A673 (cell line): ENCODE measurements around the gene KCNK16. TPM values are rescaled to one million over a fixed set of nuclear protein-coding genes. Genes with fewer than 3 reads are reported as not detected.
A peak's percentile ranks its signal among the peaks of the same experiment; 100 is the strongest.

Source experiments
- BruUV-seq: library from RNA; stranded (reverse); fragments of 400-500 nt; replicated peaks from 2 replicates; lab custom pipeline; 2021; lab: Mats Ljungman, UMichigan
- CTCF ChIA-PET: fragments of 300-600 bp; sonication (Branson Sonifier 250); formaldehyde crosslinking; loops from one replicate; lab custom pipeline; 2022; ENCODE audit warnings: antibody characterized with exemption; lab: Charles Lee
- POLR2A ChIA-PET: fragments of 300-600 bp; sonication (Branson Sonifier 250); formaldehyde crosslinking; loops from one replicate; lab custom pipeline; 2022; ENCODE audit warnings: antibody characterized with exemption; ENCODE audit not compliant: low non-redundant PET; lab: Charles Lee
- DNase-seq: peaks from one replicate; pipeline ENCODE4 v3.0.0-alpha.2; 2015; ENCODE audit warnings: low spot score
- H3K27ac ChIP-seq: fragments of 200-600 bp; sonication (generic); 2 replicates; pipeline ENCODE4 v1.5.1; 2016; ENCODE audit warnings: mixed run types, low read depth, mild to moderate bottlenecking, mixed read lengths, antibody characterized with exemption, low read length; ENCODE audit not compliant: poor library complexity, severe bottlenecking
- H3K27me3 ChIP-seq: fragments of 200-600 bp; sonication (generic); replicated peaks from 2 replicates; pipeline ENCODE4 v1.6.1; 2017; ENCODE audit warnings: mixed run types, low read depth, mild to moderate bottlenecking, mixed read lengths, antibody characterized with exemption, low read length; ENCODE audit not compliant: insufficient read depth, poor library complexity
- H3K36me3 ChIP-seq: fragments of 200-600 bp; sonication (generic); 2 replicates; pipeline ENCODE4 v1.6.1; 2016; ENCODE audit warnings: mixed run types, mild to moderate bottlenecking, mixed read lengths, antibody characterized with exemption, low read length; ENCODE audit not compliant: insufficient read depth, poor library complexity, severe bottlenecking
- H3K4me1 ChIP-seq: fragments of 200-600 bp; sonication (generic); 2 replicates; pipeline ENCODE4 v1.6.1; 2017; ENCODE audit warnings: mixed run types, mild to moderate bottlenecking, mixed read lengths, antibody characterized with exemption, low read length; ENCODE audit not compliant: insufficient read depth, poor library complexity, severe bottlenecking
- H3K4me3 ChIP-seq: fragments of 200-600 bp; sonication (generic); 2 replicates; pipeline ENCODE4 v1.5.1; 2016; ENCODE audit warnings: low read depth, mixed run types, mild to moderate bottlenecking, mixed read lengths, low read length; ENCODE audit not compliant: poor library complexity, severe bottlenecking
- H3K9me3 ChIP-seq: fragments of 200-600 bp; sonication (generic); 2 replicates; pipeline ENCODE4 v1.6.1; 2016; ENCODE audit warnings: mixed run types, low read depth, mild to moderate bottlenecking, mixed read lengths, antibody characterized with exemption, low read length; ENCODE audit not compliant: poor library complexity, severe bottlenecking
- EZH2 ChIP-seq: fragments of 200-600 bp; sonication (generic); IDR thresholded peaks from 2 replicates; pipeline ENCODE4 v1.6.1; 2017; ENCODE audit warnings: borderline replicate concordance, low read depth, mild to moderate bottlenecking, mixed read lengths, antibody characterized with exemption, low read length; ENCODE audit not compliant: poor library complexity, severe bottlenecking
- intact Hi-C: fragments of 100-400 bp; cut with micrococcal nuclease; formaldehyde crosslinking; loops from one replicate; pipeline ENCODE4 v1.10.0; 2022; ENCODE audit not compliant: unreplicated experiment
- total RNA-seq: library from RNA; stranded (reverse); gene quantifications from 2 replicates; pipeline ENCODE4 v1.2.3, GENCODE V29; 2021
- TF ChIP-seq, protein P1 (sequence below): fragments of 300-800, 200-600 bp; sonication (generic); conservative IDR thresholded peaks from 2 replicates; pipeline ENCODE4 v1.5.1; 2017; ENCODE audit warnings: low read depth, mild to moderate bottlenecking, antibody characterized with exemption, low read length, moderate library complexity, mixed read lengths

KCNK16 gene
- total RNA-seq, 1 experiment from 2014 or later: not detected

DNA sequence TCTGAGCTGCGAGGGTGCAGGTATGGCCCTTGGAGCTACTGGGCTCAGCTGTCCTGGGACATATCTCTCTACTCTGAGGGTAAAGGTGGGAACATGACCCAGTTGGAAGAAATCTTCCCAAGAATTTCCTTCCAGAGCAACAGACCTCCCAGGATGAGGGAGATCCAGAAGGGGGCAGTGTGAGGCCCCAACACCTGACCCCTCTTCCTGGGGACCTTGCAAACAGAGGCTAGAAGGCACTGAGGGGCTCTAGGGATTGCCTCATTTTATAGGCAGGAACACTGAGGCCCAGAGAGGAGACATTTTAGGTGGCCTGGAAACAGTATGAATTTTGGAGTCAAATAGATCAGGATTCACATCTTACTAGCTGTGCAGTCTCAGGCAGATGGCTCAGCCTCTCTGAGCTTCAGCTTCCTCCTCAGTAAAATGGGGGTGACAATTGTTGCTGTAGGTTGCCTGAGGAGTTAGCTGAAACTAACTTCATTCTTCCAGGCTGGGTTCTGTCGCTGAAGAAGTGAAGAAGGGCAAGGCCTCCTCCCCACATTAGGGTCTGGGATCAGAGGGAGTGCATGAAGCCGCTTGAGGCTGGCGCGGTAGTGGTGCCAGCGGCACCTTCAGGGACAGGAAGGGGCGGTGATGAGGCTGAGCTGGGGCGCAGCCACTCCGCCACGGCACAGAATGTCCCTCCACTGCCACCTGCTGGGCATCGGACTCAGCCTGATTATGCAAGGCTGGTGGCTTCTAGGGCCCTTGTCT lies 19.7 kb downstream of the KCNK16 start:
- DNase-seq: peak; percentile 82
- Histone ChIP-seq H3K4me3 (no peak overlapping the region), H3K4me1 (no peaks in the 10 kb centered on the region), H3K27ac (no peak overlapping the region), H3K27me3 (peaks cover 23% of the 10 kb centered on the region), H3K9me3 (no peaks in the 10 kb centered on the region), H3K36me3 (no peaks in the 10 kb centered on the region)
- CTCF ChIA-PET: interaction anchor here (1.0 to 1.4 kb wide), 3 partner anchors 137 to 430 kb away, joined by 3 to 11 read pairs (median 11); no protein-coding TSS in a partner anchor
- POLR2A ChIA-PET: no interaction called here
- intact Hi-C loops: loop anchor here (1.0 to 2.0 kb wide), 3 partner anchors 137 to 430 kb away; no protein-coding TSS in a partner anchor
- no TSS peak for BruUV-seq
- TF ChIP-seq, protein P1, sequence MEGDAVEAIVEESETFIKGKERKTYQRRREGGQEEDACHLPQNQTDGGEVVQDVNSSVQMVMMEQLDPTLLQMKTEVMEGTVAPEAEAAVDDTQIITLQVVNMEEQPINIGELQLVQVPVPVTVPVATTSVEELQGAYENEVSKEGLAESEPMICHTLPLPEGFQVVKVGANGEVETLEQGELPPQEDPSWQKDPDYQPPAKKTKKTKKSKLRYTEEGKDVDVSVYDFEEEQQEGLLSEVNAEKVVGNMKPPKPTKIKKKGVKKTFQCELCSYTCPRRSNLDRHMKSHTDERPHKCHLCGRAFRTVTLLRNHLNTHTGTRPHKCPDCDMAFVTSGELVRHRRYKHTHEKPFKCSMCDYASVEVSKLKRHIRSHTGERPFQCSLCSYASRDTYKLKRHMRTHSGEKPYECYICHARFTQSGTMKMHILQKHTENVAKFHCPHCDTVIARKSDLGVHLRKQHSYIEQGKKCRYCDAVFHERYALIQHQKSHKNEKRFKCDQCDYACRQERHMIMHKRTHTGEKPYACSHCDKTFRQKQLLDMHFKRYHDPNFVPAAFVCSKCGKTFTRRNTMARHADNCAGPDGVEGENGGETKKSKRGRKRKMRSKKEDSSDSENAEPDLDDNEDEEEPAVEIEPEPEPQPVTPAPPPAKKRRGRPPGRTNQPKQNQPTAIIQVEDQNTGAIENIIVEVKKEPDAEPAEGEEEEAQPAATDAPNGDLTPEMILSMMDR: peak; percentile 80
- TF ChIP-seq EZH2: no peak

GRCh38 chr6:39302011-39302410 lies 20.5 kb downstream of the KCNK16 start:
- TF ChIP-seq, protein P1: no peak
- TF ChIP-seq EZH2: no peak
- CTCF ChIA-PET: no interaction called here
- intact Hi-C loops: loop anchor here (2.0 kb wide), 1 partner anchor 429 kb away; no protein-coding TSS in a partner anchor
- no peak overlapping the region for H3K27ac ChIP-seq
- POLR2A ChIA-PET: no interaction called here
- H3K4me3 ChIP-seq: no peak overlapping the region
- no peaks in the 10 kb centered on the region for H3K36me3 ChIP-seq
- no TSS peak for BruUV-seq
- peaks cover 24% of the 10 kb centered on the region for H3K27me3 ChIP-seq
- no peak for DNase-seq
- H3K9me3 ChIP-seq: no peaks in the 10 kb centered on the region
- no peaks in the 10 kb centered on the region for H3K4me1 ChIP-seq

DNA sequence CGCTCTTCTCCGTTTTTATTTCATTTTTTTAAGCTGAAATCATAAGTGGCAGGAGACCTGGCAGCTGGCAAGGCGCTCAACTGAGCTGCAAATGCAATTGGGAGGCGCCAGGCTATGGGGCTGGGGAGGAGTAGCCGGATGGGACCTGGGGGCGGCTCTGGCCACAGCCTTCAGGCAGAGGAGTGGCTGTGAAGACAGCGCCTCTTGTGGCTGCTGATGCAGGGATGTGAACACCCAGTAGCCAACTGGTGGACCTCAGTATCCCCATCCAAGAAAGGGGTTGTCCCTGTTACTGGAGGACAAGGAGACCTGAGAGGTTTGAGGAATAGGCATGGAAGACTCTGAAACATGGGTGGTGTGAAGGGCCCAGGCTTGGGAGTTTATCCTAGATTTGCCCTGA lies 20.9 kb downstream of the KCNK16 start:
- H3K9me3 ChIP-seq: no peaks in the 10 kb centered on the region
- BruUV-seq: no TSS peak
- H3K27ac ChIP-seq: no peak overlapping the region
- intact Hi-C loops: loop anchor here (2.0 kb wide), 1 partner anchor 429 kb away; no protein-coding TSS in a partner anchor
- peak; percentile 12 for DNase-seq
- peaks cover 24% of the 10 kb centered on the region for H3K27me3 ChIP-seq
- H3K36me3 ChIP-seq: no peaks in the 10 kb centered on the region
- no peak overlapping the region for H3K4me3 ChIP-seq
- CTCF ChIA-PET: no interaction called here
- no peak for TF ChIP-seq EZH2
- TF ChIP-seq, protein P1: peak; percentile 58
- POLR2A ChIA-PET: no interaction called here
- H3K4me1 ChIP-seq: no peaks in the 10 kb centered on the region
